HEK293 (cell line): Measurements from ENCODE around the gene MMP24.

Experiments
- CTCF ChIA-PET: fragments of 350-600 bp; formaldehyde crosslinking; extraction: SDS; loops from one replicate; lab custom pipeline; 2021; ENCODE audit warnings: antibody characterized with exemption; lab: Yijun Ruan, JAX
- POLR2A ChIA-PET: fragments of 300-600 bp; formaldehyde crosslinking; extraction: SDS; loops from one replicate; lab custom pipeline; 2020; ENCODE audit warnings: antibody characterized with exemption, inconsistent platforms; lab: Yijun Ruan, JAX
- H3K27ac ChIP-seq: fragments of 200-500 bp; sonication (Bioruptor generic); 2 replicates; pipeline ENCODE4 v1.5.1; 2014; ENCODE audit warnings: low read depth, low read length, control low read depth, inconsistent platforms; ENCODE audit errors: extremely low read depth
- H3K36me3 ChIP-seq, 2 experiments: fragments of 200-500 bp in 1 of 2; sonication (Bioruptor generic) in 1 of 2; 1 replicate in 1 of 2; 2 replicates in 1 of 2; pipeline ENCODE4 v1.5.1; 2014 to 2017; ENCODE audit warnings: inconsistent platforms in 2 of 2, low read length in 2 of 2; ENCODE audit not compliant: control insufficient read depth in 2 of 2, insufficient read depth in 1 of 2
- H3K4me1 ChIP-seq: fragments of 200-500 bp; sonication (Bioruptor generic); 2 replicates; pipeline ENCODE4 v1.5.1; 2014; ENCODE audit warnings: mild to moderate bottlenecking, low read length, inconsistent platforms; ENCODE audit not compliant: control insufficient read depth, insufficient read depth
- H3K4me3 ChIP-seq: 2 replicates; pipeline ENCODE4 v1.5.1; 2011; ENCODE audit warnings: low read depth, mild to moderate bottlenecking, control low read depth, low read length, moderate library complexity
- H3K9me3 ChIP-seq: fragments of 200-500 bp; sonication (Bioruptor generic); 2 replicates; pipeline ENCODE4 v1.5.1; 2014; ENCODE audit warnings: low read depth, low read length, inconsistent platforms; ENCODE audit not compliant: control insufficient read depth, insufficient read depth
- IKZF3 ChIP-seq: fragments of 450-650 bp; IDR thresholded peaks from 2 replicates; pipeline ENCODE4 v1.5.0; 2018; ENCODE audit warnings: missing biosample characterization, mild to moderate bottlenecking, missing genetic modification characterization, moderate library complexity
- MYNN ChIP-seq: fragments of 450-650 bp; formaldehyde crosslinking; IDR thresholded peaks from 2 replicates; pipeline ENCODE4 v1.5.1; 2016; ENCODE audit warnings: missing biosample characterization, missing genetic modification characterization, borderline replicate concordance
- OSR2 ChIP-seq: fragments of 450-650 bp; formaldehyde crosslinking; IDR thresholded peaks from 2 replicates; pipeline ENCODE4 v1.5.1; 2016; ENCODE audit warnings: missing biosample characterization, missing genetic modification characterization
- ZBTB17 ChIP-seq: fragments of 450-650 bp; formaldehyde crosslinking; IDR thresholded peaks from 2 replicates; pipeline ENCODE4 v1.5.1; 2016; ENCODE audit warnings: missing biosample characterization, missing genetic modification characterization
- ZBTB21 ChIP-seq: fragments of 450-650 bp; formaldehyde crosslinking; IDR thresholded peaks from 2 replicates; pipeline ENCODE4 v1.5.1; 2017; ENCODE audit warnings: missing biosample characterization, missing genetic modification characterization
- ZFP37 ChIP-seq: fragments of 450-650 bp; formaldehyde crosslinking; IDR thresholded peaks from 2 replicates; pipeline ENCODE4 v1.5.1; 2016; ENCODE audit warnings: missing biosample characterization, missing genetic modification characterization
- ZNF132 ChIP-seq: fragments of 450-650 bp; formaldehyde crosslinking; IDR thresholded peaks from 2 replicates; pipeline ENCODE4 v1.5.1; 2017; ENCODE audit warnings: missing biosample characterization, missing genetic modification characterization, borderline replicate concordance
- ZNF2 ChIP-seq: fragments of 450-650 bp; formaldehyde crosslinking; IDR thresholded peaks from 2 replicates; pipeline ENCODE4 v1.5.1; 2016; ENCODE audit warnings: missing biosample characterization, missing genetic modification characterization
- ZNF221 ChIP-seq: fragments of 450-650 bp; formaldehyde crosslinking; IDR thresholded peaks from 2 replicates; pipeline ENCODE4 v1.5.1; 2017; ENCODE audit warnings: missing biosample characterization, missing genetic modification characterization, borderline replicate concordance
- ZNF530 ChIP-seq: fragments of 450-650 bp; formaldehyde crosslinking; IDR thresholded peaks from 2 replicates; pipeline ENCODE4 v1.5.1; 2016; ENCODE audit warnings: low read depth, missing biosample characterization, missing genetic modification characterization
- ZNF600 ChIP-seq: fragments of 450-650 bp; formaldehyde crosslinking; IDR thresholded peaks from 2 replicates; pipeline ENCODE4 v1.5.1; 2016; ENCODE audit warnings: missing biosample characterization, missing genetic modification characterization
- ZNF629 ChIP-seq: fragments of 450-650 bp; formaldehyde crosslinking; IDR thresholded peaks from 2 replicates; pipeline ENCODE4 v1.5.1; 2017; ENCODE audit warnings: missing biosample characterization, missing genetic modification characterization
- ZNF654 ChIP-seq: fragments of 450-650 bp; formaldehyde crosslinking; IDR thresholded peaks from 2 replicates; pipeline ENCODE4 v1.5.1; 2016; ENCODE audit warnings: low read depth, missing biosample characterization, missing genetic modification characterization
- ZNF660 ChIP-seq: fragments of 450-650 bp; IDR thresholded peaks from 2 replicates; pipeline ENCODE4 v1.5.1; 2018; ENCODE audit warnings: missing biosample characterization, mild to moderate bottlenecking, missing genetic modification characterization
- TF ChIP-seq, protein P1 (sequence below): fragments of 450-650 bp; formaldehyde crosslinking; IDR thresholded peaks from 2 replicates; pipeline ENCODE4; 2016; ENCODE audit warnings: missing biosample characterization, missing genetic modification characterization
- TF ChIP-seq, protein P2 (sequence below): fragments of 450-650 bp; formaldehyde crosslinking; IDR thresholded peaks from 2 replicates; pipeline ENCODE4 v1.5.1; 2016; ENCODE audit warnings: missing biosample characterization, missing genetic modification characterization
- TF ChIP-seq, protein P3 (sequence below): fragments of 450-650 bp; formaldehyde crosslinking; IDR thresholded peaks from 2 replicates; pipeline ENCODE4 v1.5.1; 2017; ENCODE audit warnings: missing biosample characterization, missing genetic modification characterization
- TF ChIP-seq, protein P4 (sequence below): fragments of 450-650 bp; formaldehyde crosslinking; IDR thresholded peaks from 2 replicates; pipeline ENCODE4 v1.5.0; 2017; ENCODE audit warnings: missing biosample characterization, missing genetic modification characterization, borderline replicate concordance

The MMP24 gene

DNA sequence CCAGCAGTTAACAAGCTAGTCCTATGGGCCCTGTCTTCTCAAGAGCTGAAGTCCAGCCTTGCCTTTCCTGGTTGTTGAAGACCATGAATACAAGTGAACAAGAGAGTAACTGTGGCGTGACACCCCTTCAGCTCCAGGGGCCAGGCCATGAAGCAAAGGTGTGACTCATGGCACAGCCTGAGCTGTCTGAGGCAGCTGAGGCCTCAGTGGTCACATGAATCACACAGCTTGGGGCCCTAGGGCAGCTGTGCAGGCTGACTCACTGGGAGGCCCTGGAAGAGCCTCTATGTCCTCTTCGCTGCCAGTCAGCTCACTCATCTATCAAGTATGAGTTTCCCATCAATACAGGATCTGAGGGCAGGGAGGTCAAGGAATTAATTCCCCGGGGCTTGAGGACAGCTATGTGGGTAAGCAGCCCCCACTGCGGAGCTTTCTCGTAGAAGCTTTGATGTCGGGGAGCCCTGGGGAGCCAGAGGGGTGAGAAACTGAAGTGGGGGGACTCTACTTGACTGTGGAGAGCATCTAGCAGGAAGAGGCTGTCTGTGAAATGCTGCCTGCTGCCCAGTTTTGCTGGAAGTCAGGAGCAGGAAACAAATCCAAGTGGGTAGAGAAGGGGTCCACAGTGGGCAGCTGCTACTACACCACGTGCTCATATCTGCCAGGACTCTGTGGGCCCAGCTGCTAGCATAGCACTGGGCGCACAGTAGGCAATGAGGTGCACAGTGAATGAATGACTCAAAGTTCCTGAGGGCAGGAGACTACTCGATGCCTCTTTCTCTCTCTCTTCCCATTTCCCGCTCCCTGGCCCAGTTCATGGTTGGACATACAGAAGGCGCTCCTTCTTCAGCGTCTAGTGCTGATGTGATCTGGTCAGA, 79.4 kb downstream of the MMP24 start (continued):
- no peak for TF ChIP-seq ZNF660 (tag by site-specific recombination)
- TF ChIP-seq ZNF221 (tag by site-specific recombination), result no peak
- TF ChIP-seq, protein P1, sequence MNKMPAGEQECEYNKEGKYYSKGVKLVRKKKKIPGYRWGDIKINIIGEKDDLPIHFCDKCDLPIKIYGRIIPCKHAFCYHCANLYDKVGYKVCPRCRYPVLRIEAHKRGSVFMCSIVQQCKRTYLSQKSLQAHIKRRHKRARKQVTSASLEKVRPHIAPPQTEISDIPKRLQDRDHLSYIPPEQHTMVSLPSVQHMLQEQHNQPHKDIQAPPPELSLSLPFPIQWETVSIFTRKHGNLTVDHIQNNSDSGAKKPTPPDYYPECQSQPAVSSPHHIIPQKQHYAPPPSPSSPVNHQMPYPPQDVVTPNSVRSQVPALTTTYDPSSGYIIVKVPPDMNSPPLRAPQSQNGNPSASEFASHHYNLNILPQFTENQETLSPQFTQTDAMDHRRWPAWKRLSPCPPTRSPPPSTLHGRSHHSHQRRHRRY (tag by site-specific recombination), result no peak
- no peak for TF ChIP-seq ZNF132
- peak; percentile 61; the same call in 1 of the 2 replicates for TF ChIP-seq ZBTB21
- TF ChIP-seq ZNF530 (tag by site-specific recombination), result no peak

DNA sequence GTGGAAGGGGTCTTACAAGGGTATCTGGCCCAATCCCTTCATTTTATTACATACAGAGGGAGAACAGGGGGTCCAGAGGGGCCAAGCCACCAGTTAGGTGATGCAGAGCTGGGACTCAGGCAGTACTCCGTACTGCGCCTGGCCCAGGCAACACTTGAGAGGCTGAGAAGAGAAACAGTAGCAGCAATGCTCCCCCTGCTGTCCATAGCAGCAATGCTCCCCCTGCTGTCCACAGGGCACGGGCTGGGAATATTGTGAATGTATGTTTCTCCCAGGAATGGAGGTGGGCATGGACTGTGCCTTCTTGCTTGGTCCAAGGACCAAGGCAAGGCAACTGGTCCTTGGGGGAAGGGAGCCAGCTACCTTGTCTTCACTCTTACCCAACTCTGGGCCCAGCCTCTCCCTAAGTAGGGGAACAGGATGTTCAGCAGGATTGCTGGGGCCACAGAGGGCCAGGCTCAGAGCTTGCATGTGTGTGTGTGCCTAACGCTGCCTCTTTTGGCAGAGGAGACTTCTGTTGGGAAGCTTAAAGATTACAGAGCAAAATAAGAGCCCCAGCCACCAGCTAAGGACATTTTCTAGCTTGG, 80.5 kb downstream of the MMP24 start:
- H3K36me3 ChIP-seq, result peaks cover 0 to 13% of the 10 kb centered on the region in 2 experiments; a peak in 1 of 3 replicates
- H3K9me3 ChIP-seq, result no peaks in the 10 kb centered on the region
- H3K4me3 ChIP-seq, result no peak overlapping the region
- TF ChIP-seq ZFP37 (tag by site-specific recombination) (no peak), ZNF2 (tag by site-specific recombination) (0 out of 2 replicates have a peak, but pooled peaks have one; percentile 40), ZNF654 (tag by site-specific recombination) (peak; percentile 57), IKZF3 (tag by site-specific recombination) (peak; percentile 77), ZBTB17 (peak; percentile 70), OSR2 (tag by site-specific recombination) (peak; percentile 84), ZNF600 (tag by site-specific recombination) (peak; percentile 88), ZNF629 (tag by site-specific recombination) (peak; percentile 38; the same call in 1 of the 2 replicates), MYNN (tag by site-specific recombination) (peak; percentile 65; the same call in 1 of the 2 replicates)
- TF ChIP-seq, protein P2, sequence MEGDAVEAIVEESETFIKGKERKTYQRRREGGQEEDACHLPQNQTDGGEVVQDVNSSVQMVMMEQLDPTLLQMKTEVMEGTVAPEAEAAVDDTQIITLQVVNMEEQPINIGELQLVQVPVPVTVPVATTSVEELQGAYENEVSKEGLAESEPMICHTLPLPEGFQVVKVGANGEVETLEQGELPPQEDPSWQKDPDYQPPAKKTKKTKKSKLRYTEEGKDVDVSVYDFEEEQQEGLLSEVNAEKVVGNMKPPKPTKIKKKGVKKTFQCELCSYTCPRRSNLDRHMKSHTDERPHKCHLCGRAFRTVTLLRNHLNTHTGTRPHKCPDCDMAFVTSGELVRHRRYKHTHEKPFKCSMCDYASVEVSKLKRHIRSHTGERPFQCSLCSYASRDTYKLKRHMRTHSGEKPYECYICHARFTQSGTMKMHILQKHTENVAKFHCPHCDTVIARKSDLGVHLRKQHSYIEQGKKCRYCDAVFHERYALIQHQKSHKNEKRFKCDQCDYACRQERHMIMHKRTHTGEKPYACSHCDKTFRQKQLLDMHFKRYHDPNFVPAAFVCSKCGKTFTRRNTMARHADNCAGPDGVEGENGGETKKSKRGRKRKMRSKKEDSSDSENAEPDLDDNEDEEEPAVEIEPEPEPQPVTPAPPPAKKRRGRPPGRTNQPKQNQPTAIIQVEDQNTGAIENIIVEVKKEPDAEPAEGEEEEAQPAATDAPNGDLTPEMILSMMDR (tag by site-specific recombination), result peak; percentile 99
- TF ChIP-seq, protein P3, sequence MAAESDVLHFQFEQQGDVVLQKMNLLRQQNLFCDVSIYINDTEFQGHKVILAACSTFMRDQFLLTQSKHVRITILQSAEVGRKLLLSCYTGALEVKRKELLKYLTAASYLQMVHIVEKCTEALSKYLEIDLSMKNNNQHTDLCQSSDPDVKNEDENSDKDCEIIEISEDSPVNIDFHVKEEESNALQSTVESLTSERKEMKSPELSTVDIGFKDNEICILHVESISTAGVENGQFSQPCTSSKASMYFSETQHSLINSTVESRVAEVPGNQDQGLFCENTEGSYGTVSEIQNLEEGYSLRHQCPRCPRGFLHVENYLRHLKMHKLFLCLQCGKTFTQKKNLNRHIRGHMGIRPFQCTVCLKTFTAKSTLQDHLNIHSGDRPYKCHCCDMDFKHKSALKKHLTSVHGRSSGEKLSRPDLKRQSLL (tag by site-specific recombination), result no peak
- TF ChIP-seq, protein P4, sequence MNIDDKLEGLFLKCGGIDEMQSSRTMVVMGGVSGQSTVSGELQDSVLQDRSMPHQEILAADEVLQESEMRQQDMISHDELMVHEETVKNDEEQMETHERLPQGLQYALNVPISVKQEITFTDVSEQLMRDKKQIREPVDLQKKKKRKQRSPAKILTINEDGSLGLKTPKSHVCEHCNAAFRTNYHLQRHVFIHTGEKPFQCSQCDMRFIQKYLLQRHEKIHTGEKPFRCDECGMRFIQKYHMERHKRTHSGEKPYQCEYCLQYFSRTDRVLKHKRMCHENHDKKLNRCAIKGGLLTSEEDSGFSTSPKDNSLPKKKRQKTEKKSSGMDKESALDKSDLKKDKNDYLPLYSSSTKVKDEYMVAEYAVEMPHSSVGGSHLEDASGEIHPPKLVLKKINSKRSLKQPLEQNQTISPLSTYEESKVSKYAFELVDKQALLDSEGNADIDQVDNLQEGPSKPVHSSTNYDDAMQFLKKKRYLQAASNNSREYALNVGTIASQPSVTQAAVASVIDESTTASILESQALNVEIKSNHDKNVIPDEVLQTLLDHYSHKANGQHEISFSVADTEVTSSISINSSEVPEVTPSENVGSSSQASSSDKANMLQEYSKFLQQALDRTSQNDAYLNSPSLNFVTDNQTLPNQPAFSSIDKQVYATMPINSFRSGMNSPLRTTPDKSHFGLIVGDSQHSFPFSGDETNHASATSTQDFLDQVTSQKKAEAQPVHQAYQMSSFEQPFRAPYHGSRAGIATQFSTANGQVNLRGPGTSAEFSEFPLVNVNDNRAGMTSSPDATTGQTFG (tag by site-specific recombination), result no peak
- TF ChIP-seq, all 188 proteins: peak for 9
- H3K4me1 ChIP-seq, result peaks cover 5% of the 10 kb centered on the region
- ChIA-PET POLR2A (interaction anchor here (1.4 to 3.3 kb wide), 3 partner anchors 23 to 148 kb away, joined by 5 to 15 read pairs (median 15); partner anchors contain the start of genes CEP250, EIF6 and MMP24OS), CTCF (interaction anchor here (0.6 to 13.7 kb wide), 27 partner anchors 11 to 379 kb away, joined by 3 to 236 read pairs (median 4); partner anchors contain the start of genes CEP250, EIF6 and GDF5)
- peak overlapping the region; percentile 33; the same call in 1 of the 2 replicates for H3K27ac ChIP-seq
